Stomach (tissue), 4 donors: ENCODE results near the gene LDHAL6A.

Source experiments
- CTCF ChIP-seq, 7 experiments: fragments of 450-650 bp in 4 of 7; fragments of 200-600 bp in 3 of 7; sonication (generic) in 3 of 7; IDR thresholded peaks; one replicate each; pipeline ENCODE4 v1.5.1; 2016 to 2019; ENCODE audit warnings: antibody characterized with exemption in 7 of 7, control low read depth in 2 of 7, mild to moderate bottlenecking in 1 of 7
- POLR2A ChIP-seq, 4 donors: fragments of 450-650 bp; IDR thresholded peaks; one replicate each; pipeline ENCODE4 v1.6.1; 2016; ENCODE audit warnings: antibody characterized with exemption in 4 of 4, control low read depth in 2 of 4, mild to moderate bottlenecking in 1 of 4, moderate library complexity in 1 of 4
- POLR2AphosphoS5 ChIP-seq, 3 donors: sonication (generic); formaldehyde crosslinking; IDR thresholded peaks; one replicate each; pipeline ENCODE4 v1.6.1; 2016; ENCODE audit warnings: antibody characterized with exemption in 3 of 3

GRCh38 chr11:18485913-18486528, 30.4 kb downstream of the LDHAL6A start:
- no peak for TF ChIP-seq POLR2A (IDR thresholded peaks at IDR 0.05)
- TF ChIP-seq CTCF (IDR thresholded peaks at IDR 0.05) = no peak
- no peak for TF ChIP-seq POLR2AphosphoS5 (IDR thresholded peaks at IDR 0.05)
